C4-2B (cell line): ENCODE measurements around the gene SIL1.

Experiments
- CTCF ChIP-seq: fragments of 450-650 bp; conservative IDR thresholded peaks from 2 replicates; pipeline ENCODE4 v1.5.1; 2017; ENCODE audit warnings: mild to moderate bottlenecking
- ZFX ChIP-seq: fragments of 450-650 bp; IDR thresholded peaks from 2 replicates; pipeline ENCODE4 v1.6.1; 2017

GRCh38 chr5:139062910-139063663, 135.1 kb downstream of the SIL1 start:
- TF ChIP-seq CTCF (no peak), ZFX (no peak)
